ENCODE results near the gene TINCR.

Gene TINCR

DNA sequence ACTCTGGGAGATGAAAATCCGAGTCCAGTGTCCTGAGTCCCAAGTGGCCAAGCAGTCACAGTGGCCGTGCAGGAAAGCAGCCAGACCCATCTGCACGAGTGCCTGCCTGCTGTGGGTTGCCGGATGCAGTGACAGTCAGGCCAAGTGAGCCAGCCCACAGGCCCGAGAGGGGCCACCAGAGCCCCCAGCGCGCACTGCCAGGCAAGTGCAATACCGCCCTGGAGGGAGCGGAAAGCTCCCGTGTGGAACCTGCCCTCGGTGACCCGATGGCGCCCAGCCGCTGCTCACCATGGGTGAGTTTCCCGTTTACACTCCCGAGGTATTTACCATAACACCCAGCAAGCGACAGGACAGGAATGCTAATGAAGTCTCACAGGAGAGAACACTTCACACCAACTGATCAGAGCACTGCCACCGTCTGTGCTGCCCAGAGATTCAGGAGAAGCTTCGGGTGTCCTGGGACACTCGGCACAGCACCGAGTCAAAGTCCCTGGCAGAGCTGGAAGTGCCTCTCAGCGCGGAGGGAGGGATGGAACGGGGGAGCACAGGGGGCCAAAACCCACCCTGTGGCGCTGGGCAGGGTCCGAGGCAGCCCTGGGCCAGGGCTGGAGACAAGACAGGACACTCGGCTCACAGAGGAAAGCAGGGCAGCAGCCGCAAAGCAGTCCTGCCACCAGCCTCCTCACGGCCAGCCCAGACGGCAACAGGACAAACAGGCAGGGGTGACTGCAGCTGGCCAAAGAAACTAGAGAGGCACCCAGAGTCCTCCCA lies 21.3 kb upstream of the TINCR start:
- no peak for DNase-seq (ENCODE audit: low read depth)

- DNase-seq (ENCODE audit: low read depth), result no peak
Observed at GRCh38 chr19:5588441-5588840, 20.7 kb upstream of the TINCR start.

GRCh38 chr19:5587661-5588060 lies 19.9 kb upstream of the TINCR start:
- DNase-seq (ENCODE audit: low read depth), result no peak

GRCh38 chr19:5587071-5587455 lies 19.3 kb upstream of the TINCR start:
- no peak for DNase-seq (ENCODE audit: low read depth)

DNA sequence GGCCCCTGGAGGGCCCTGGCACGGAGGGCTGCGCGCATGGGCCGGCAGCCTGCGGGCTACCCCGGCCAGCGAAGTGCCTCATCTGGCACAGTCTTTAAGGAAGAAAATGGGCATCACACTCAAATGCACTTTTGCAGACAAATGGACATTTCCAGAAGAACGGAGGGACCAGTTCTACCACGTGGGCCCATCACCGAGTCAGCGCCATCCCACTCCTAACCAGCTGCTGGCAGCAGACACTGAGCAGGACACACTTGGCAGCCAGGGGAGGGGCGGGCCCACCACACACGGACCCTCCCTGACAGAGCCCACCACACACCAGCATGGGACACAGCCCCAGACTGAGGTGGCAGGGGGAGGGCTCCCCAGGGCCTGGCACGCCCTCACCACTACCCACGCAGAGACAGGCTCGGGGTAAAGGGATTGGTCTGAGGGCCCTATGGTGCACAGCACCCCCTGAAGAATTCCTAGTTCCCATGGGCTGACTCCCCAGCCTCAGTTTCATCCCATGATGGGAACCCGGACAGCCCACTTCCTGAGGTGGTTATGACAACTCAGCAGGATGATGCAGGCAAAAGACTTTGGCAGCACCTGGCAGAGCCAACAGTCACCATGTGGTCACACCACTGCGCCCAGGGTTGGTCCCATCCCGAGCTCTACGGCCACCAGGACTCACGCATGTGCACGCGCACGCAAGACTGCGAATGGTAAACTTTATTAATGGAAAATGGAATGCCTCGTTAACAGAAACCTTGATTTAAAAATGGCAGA lies 18.7 kb upstream of the TINCR start:
- DNase-seq (ENCODE audit: low read depth), result no peak

GRCh38 chr19:5585461-5586299 lies 17.9 kb upstream of the TINCR start:
- DNase-seq (ENCODE audit: low read depth), result no peak

DNA sequence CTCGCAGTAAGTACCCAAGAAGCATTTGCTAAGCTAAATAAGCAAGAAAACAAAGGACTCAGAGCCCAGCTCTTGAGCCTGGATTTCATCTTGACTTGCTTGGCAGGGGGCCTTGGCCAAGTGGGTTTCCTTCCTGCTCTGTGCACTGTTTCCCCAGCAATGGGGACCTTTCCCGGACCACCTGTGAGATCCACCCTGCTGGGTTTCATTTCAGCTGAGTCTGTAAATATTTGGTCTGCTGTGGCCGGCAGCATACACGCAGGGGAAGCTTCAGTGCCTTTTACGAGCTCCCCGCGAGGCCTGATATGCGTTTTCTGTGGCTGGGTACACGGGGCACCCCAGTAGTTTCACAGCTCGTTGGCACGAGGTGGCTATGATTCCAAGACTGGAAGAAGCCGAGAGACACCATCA lies 12.4 kb upstream of the TINCR start:
- DNase-seq (ENCODE audit: low read depth), result no peak

GRCh38 chr19:5579697-5580096 lies 11.9 kb upstream of the TINCR start:
- DNase-seq (ENCODE audit: low read depth), result no peak

DNA sequence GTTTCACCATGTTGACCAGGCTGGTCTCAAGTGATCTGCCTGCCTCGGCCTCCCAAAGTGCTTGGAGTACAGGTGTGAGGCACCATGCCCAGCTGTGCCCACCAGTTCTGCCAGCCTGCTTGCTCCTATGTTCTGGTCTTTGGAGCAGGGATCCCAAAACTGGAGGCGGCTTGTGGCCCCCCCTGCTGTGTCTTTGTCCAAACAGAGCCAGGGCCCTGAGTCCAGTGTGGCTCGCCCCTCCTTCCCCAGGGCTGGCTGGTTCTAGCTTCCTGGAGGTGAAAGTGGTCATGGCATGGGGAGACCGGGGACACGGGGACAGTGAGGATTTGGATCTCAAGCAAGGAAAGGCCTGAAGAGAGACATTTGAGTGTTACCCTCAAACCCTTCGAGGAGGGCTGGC lies 11.5 kb upstream of the TINCR start:
- no peak for DNase-seq (ENCODE audit: low read depth)

DNA sequence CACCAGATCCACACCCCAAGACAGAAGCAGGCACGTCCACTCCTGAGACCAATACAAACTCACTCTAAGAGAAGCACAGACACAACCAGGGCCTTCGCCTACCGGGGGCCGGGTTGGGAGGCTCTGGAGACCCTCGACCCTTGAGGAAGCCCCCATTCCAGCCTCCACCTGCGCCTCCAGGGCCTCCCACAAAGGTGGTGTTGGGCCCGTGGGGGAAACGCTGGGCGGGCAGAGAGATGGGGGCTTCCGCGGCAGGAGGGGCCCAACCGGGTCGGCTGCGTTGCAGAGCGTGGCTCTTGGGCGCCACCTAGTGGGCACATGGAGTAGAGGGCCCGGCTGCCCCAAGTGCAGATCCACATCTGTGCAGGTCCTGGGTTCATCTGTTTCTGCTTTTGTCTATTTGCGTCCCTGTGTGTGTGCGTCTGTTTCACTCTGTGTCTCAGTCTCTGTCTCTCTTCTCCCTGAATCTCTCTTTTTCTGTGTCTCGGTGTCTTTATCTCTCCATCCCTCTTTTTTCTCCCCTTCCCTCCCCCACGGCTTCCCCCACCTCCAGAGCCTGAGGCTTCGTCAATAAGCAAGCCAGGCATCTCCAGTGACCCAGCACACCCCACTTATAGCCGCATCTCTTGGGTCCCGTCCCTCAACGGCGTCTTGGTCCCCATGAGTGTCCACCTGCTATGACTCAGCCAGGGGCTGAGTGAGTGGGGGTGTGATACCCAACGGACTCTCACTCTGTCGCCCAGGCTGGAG lies 10.5 kb upstream of the TINCR start:
- peak; percentile 17 for DNase-seq (ENCODE audit: low read depth)

GRCh38 chr19:5575590-5575989 lies 7.8 kb upstream of the TINCR start:
- DNase-seq (ENCODE audit: low read depth), result no peak

DNA sequence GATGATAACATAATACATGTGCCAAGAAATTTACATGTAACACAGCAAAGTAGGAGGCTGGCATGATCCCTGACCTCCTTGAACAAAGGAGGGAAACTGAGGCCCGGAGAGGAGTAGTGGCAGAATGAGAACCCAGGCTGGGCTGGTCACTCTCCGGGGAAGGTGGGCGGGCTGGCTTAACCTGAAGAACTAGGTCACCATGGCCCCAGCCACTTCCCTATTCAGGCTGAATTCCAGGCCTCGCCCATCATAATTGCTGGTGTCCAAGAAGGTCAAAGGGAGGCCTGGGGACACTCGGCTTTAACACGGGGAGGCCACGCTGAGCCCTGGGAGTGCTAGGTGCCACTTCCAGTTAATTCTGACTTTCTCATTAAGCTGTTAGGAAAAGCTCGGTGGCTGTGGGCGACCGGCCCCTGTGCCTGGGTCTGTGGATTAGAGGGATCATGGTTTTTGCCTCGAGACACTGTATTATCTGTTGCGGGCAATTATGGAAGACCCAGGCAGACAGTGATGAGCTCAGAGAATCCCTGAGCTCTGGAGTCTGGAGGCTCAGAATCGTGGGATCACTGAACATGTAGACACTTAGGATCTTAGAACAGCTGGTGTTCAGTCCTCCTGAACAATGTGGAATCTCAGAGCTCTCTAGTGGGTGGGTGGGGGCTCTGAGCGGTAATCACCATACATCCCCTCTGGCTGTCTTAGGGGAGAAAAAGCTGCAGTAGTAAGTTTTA lies 5.0 kb upstream of the TINCR start:
- DNase-seq (ENCODE audit: low read depth), result no peak

- no peak for DNase-seq (ENCODE audit: low read depth)
Observed at GRCh38 chr19:5571777-5572176, 4.0 kb upstream of the TINCR start.

DNA sequence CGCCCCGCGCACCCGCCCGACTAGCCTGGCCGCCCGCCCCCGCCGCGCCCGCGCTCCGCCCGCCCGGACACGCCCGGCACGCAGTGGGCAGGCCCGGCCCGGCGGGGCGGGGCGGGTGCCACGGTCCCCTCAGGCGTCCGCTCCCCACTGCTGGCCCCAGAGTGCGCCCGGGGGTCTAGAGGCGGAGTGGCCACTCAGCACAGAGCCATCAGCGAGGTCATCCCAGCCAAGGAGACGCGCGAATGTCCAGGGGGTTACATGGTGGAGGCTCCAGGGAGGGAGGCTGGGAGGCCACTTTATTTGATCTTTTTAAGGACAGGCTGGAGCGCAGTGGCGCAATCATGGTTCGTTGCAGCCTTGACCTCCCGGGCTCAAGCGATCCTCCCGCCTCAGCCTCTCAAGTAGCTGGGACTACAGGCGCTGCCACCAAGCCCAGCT lies 236 bp upstream of the TINCR start:
- DNase-seq (ENCODE audit: low read depth), result no peak

DNA sequence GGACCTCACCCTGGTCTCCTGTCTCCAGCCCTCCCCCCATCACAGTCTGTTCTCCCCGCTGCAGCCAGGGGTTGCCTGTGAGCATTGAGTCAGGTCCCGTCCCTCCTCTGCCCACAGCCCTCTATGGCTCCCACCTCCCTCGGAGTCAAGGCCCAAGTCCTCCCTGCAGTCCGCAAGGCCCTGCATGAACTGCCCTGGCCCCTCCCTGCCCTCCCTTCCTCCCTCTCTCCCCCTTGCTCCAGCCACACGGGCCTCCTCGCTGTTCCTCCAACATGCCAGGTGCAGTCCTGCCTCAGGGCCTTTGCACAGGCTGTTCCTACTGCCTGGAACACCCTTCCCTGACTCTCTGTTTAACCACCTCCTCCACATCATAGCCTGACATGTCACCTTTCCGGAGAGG lies 2.8 kb downstream of the TINCR start:
- DNase-seq (ENCODE audit: low read depth), result no peak

DNA sequence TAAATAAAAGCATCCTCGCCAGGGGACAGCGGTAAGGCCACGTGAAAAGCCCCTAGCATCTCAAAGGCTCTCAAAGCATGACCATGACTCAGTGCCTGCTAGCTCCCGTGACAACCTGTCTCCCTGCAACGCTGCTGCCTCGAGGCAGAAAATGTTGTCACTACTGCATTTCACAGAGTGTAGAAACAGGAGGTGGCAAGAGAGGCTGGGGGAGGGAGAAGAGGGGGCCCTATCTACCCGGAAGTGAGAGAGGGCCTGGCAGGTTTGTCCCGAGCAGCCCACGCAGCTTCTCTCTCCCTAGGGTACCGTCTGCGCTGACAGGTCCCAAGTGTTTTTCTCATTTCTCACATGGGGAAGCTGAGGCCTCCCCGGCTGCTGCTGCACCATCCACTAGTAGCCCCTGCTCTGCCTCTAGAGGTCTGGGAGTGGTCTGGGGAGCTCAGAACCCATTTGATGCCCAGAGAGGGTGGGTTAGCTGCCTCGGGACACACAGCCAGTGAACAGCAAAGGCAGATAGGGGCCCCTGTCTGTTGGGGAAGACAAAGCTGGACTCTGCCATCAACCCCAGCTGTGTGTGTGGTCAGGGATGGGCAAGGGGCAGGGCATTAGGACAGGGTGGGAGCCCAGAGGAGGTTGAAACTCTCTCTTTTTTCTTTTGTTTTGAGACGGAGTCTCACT lies 3.7 kb downstream of the TINCR start:
- no peak for DNase-seq (ENCODE audit: low read depth)

DNA sequence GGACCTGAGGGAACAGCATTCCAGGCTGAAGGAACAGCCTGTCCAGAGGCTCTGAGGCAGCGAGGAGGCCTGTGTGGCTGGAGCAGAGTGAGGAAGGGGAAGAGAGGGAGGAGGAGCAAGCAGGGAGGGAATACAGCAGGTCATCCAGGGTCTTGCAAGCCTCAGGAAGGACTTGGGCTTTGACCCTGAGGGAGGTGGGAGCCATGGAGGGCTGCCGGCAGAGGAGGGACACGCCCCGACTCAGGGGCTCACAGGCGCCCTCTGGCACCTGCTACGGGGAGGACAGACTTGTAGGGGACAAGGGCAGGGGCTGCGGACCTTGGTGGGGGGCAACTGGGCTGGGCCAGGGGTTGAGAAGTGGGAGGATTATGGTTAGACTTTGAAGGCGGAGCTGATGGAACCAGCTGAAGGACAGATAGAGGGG lies 4.7 kb downstream of the TINCR start:
- DNase-seq (ENCODE audit: low read depth), result no peak

DNA sequence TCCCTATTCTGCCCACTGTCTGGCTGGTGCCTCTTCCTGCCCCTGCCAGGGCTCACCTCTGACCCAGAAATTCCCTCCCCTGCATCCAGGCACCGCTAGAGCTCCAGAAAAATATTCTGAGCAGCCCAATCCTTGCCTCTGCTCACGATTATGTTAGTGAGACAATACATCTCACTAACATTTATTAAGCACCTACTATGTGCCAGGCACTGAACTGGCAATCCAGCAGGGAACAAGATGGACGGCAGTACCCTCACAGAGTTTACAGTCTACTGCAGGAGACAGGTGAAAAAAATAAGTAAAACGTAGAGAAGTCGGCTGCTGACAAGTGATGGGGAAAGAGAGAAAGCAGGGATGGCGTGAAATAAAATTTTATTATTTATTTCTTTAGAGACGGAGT lies 5.5 kb downstream of the TINCR start:
- DNase-seq (ENCODE audit: low read depth), result no peak

- no peak for DNase-seq (ENCODE audit: low read depth)
Observed at GRCh38 chr19:5561559-5561958, 6.2 kb downstream of the TINCR start.

GRCh38 chr19:5560156-5560555 lies 7.6 kb downstream of the TINCR start:
- no peak for DNase-seq (ENCODE audit: low read depth)

DNA sequence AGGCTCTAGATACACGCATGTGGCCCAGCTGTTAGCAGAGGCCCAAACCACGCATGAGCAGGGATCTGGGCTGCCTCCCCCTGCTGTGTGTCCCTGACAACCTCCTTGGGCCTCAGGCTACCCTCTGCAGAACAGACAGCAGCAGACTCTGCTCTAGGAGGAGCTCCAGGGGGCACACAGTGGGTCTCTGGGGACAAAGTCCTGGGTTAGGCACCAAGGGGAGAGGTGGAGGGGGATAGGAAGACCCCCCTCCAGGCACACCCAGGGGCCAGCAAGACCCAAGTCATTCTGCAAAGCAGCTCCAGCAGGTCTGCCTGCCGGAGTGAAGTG lies 8.0 kb downstream of the TINCR start:
- no peak for DNase-seq (ENCODE audit: low read depth)

Measured in fibroblast of the conjunctiva (primary cell).